ENCODE results near the gene EML2.
"Not testable (repeated sequence)": the region's sequence is repeated elsewhere in the genome, so short reads cannot be mapped to it uniquely, and the experiment has no call there.

EML2 gene, protein sequence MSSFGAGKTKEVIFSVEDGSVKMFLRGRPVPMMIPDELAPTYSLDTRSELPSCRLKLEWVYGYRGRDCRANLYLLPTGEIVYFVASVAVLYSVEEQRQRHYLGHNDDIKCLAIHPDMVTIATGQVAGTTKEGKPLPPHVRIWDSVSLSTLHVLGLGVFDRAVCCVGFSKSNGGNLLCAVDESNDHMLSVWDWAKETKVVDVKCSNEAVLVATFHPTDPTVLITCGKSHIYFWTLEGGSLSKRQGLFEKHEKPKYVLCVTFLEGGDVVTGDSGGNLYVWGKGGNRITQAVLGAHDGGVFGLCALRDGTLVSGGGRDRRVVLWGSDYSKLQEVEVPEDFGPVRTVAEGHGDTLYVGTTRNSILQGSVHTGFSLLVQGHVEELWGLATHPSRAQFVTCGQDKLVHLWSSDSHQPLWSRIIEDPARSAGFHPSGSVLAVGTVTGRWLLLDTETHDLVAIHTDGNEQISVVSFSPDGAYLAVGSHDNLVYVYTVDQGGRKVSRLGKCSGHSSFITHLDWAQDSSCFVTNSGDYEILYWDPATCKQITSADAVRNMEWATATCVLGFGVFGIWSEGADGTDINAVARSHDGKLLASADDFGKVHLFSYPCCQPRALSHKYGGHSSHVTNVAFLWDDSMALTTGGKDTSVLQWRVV

GRCh38 chr19:45638930-45639729 is at the start of gene EML2:
Gene EML2 (minus strand): TSS chr19:45639397. CDS start chr19:45639376, 21 bp downstream.
- no peak for FAIRE-seq

- no peak for FAIRE-seq
Observed at GRCh38 chr19:45687599-45687998, 48.4 kb upstream of the EML2 start.

- FAIRE-seq: not testable (repeated sequence)
Observed at GRCh38 chr19:45685045-45685444, 45.8 kb upstream of the EML2 start.

DNA sequence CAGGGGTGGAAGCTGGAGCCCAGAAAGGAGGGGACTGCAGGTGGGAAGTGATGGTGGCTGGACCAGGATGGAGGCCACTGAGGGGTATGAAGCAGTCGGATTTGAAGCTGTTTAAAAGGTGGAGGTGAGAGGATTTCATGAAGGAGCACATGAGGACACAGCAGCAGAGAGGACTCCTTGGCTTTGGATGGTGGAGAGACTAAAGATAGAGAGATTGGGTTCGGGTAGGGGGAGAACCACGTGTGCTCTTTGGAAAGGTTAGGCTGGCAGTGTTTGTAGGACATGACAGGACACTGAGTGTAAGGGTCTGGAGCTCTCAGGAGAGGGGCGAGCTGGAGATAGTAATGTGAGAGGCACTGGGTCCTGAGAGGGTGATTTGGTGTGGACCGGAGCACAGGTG is 43.7 kb upstream of the EML2 start:
- no peak for FAIRE-seq

DNA sequence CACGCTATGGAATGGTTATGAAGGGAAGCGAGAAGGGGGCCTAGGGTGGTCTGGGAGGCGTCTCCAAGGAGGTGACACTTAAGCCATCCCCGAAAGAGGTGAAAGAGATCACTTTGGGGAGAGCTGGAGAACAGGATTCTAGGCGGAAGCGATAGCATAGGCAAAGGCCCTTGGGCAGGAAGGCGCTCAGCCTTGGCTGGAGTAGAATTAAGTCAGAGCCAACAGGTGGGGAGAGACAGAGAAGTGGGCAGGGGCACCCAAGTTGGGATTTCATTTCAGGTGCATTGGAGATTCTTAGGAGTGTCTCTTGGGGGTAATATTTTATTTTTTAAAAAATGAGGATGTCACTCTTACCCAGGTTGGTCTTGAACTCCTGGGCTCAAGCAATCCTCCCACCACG is 42.9 kb upstream of the EML2 start:
- FAIRE-seq: no peak

DNA sequence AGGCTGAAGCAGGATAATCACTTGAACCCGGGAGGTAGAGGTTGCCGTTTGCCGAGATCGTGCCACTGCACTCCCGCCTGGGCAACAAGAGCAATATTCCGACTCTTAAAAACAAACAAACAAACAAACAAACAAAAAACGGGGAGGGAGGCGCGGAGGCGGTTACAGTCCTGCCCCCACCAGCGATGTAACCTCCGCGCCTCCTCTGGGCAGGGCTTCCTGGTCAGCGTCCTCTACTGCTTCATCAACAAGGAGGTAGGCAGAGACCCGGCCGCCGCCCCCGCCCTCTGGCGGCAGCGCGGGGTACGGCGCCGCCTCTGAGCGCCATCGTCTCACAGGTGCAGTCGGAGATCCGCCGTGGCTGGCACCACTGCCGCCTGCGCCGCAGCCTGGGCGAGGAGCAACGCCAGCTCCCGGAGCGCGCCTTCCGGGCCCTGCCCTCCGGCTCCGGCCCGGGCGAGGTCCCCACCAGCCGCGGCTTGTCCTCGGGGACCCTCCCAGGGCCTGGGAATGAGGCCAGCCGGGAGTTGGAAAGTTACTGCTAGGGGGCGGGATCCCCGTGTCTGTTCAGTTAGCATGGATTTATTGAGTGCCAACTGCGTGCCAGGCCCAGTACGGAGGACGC is 42.3 kb upstream of the EML2 start:
- FAIRE-seq: no peak

DNA sequence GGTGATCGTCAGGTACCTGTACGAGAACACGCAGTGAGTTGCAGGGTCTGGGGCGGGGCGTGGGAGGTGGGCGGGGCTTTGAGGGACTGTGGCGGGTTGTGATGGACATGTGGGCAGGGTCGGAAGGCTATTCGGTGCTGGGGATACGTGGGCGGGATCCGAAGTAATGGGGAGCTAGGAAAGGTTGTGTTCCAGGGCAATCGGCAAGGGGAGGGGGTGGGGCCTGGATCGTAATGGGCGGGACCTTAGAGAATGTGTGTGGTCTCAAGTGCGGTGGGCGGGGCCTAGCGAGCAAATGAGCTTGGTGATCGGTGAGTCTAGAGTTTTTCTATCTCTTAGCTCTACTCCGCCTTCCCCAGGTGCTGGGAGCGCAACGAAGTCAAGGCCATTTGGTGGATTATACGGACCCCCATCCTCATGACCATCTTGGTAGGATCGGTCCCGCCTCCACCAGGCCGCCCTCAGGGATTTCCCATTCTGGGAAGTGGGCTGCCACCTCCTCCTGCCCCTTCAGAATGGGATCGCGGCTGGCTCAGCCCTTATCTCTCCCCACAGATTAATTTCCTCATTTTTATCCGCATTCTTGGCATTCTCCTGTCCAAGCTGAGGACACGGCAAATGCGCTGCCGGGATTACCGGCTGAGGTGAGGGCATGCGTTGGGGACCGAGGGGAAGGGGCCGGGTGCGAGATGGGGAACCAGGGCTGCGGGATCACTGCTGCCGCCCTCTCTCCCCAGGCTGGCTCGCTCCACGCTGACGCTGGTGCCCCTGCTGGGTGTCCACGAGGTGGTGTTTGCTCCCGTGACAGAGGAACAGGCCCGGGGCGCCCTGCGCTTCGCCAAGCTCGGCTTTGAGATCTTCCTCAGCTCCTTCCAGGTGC is 38.4 kb upstream of the EML2 start:
- no peak for FAIRE-seq

- no peak for FAIRE-seq
Observed at GRCh38 chr19:45676851-45677263, 37.7 kb upstream of the EML2 start.

DNA sequence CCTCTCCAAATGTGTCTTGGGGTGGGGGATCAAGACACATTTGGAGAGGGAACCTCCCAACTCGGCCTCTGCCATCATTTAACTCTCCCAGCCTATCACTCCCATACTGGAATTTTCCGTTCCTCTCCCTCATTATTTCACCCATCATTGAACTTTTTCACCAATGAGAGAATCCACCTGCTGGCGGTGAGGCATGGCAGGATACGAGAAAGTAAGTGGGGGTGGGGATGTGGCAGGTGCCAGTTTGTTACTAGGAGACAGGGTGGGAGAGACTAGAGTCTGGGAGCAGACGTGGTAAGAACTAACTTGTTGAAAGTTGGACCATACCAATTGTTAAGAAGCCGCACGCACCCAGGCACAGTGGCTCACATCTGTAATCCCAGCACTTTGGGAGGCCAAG is 35.7 kb upstream of the EML2 start:
- no peak for FAIRE-seq

DNA sequence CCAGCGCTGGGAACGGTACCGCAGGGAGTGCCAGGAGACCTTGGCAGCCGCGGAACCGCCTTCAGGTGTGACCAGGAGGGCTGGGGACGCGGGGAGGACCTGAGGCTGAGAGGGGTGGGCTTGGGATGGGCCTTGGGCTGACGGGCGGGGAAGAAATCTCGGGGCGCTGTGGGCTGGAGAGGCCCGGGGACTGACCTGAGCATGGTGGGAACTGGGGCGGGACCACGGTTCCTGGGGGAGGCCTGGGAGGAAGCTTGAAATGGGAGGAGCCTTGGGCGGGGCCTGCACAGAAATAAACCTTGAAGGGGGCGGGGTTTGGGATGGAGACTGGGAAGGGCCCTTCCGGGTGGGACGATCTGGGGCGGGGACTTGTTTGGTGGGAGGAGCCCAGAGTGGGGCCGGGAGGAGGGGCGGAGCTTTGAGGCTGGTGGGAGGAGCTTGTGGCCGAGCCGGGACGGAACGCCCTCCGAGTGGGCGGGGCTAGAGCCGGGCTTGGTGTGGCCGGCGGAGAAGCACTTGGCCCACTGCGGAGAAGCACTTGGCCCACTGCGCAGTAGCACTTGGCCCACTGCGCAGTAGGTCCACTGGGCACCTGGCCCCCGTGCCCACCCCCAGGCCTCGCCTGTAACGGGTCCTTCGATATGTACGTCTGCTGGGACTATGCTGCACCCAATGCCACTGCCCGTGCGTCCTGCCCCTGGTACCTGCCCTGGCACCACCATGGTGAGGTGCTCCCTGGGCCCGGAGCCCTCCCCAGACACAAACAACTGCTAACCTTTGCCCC is 31.7 kb upstream of the EML2 start:
- no peak for FAIRE-seq

DNA sequence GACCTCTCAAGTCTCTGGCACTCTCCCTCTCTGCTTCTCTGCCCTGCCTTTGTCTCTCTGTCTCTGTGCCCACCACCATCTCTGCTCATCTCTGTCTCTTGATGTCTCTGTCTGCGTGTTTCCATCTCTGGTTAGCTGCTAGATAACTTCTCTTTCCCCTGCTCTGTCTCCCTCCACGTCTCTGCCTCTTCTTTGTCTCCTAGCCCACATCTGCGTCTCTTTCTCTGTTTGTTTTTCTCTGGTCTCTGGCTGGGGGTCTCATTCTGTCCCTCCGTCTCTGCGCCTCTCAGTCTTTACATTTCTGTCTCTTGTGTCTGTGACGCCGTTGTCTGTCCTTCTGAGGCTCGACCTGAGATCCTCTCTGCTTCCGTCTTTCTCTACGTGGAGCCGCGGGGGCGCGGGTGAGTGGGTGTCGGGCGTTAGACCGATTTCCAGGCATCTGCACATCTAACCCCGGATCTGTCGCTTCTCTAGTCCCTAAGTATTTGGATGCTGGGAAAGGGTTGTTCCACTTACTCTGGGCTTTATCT is 29.2 kb upstream of the EML2 start:
- FAIRE-seq: no peak

GRCh38 chr19:45667620-45668341 is 28.6 kb upstream of the EML2 start, which contains the start of gene GIPR:
Gene GIPR (plus strand): TSS chr19:45668221. CDS start chr19:45669521, 1,300 bp downstream.
- no peak for FAIRE-seq

GRCh38 chr19:45664575-45664974 is 25.4 kb upstream of the EML2 start:
- FAIRE-seq: no peak

- no peak for FAIRE-seq
Observed at GRCh38 chr19:45663800-45664199, 24.6 kb upstream of the EML2 start.

GRCh38 chr19:45660636-45661035 is 21.4 kb upstream of the EML2 start:
- FAIRE-seq: no peak

DNA sequence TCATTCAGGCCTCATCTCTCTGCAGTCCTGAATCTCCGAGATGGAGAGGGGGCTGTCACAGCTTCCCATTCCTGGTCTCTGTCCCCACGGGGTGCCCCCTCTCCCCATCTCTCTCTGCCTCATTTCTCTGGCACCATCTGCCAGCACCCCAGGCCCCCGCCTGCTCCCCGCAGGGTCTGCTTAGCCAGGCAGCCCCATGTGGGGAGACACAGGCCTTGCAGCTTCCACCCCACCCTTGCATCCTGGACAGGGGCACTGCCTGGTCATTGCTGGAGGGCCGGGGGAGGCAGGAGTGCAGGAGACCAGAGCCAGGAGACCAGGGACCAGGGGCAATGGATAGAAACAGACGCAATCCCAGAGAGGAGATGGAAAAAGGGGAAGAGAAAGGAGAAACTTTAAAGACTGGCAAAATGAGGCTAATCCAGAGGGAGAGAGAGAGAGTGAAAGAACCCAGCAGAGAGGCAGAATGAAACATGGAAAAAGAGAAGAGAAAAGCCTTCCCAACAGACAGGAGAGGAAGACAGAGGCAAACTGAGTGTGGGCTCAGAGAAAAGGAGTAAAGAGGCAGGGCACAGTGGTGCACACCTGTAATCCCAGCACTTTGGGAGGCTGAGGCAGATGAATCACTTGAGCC is 20.0 kb upstream of the EML2 start:
- FAIRE-seq: no peak

DNA sequence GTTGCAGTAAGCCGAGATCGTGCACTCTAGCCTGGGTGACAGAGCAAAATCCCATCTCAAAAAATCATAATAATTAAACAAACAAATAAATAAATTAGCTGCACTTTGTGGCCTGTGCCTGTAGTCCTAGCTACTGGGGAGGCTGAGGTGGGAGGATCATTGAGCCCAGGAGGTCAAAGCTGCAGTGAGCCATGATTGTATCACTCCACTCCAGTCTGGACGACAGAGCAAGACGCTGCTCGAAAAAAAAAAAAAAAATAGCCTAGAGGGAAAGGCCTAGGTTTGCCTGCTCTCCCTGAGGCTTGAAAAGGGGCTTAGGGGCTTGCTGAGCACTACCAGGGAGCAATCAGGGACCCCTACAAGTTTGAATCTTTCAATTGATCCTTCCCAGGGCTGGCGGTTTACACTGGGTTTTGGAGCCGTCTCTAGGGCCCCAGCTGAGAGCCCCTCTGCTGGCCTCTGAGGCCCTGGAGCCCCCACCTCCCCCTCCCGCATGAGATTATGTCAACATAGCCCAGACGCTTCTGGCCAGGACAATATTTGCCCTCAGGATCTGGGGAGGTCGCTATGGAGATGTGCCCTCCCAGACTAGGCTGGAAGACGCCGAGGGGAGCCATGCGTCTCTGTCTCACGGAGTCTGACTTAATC is 18.4 kb upstream of the EML2 start:
- FAIRE-seq: no peak

DNA sequence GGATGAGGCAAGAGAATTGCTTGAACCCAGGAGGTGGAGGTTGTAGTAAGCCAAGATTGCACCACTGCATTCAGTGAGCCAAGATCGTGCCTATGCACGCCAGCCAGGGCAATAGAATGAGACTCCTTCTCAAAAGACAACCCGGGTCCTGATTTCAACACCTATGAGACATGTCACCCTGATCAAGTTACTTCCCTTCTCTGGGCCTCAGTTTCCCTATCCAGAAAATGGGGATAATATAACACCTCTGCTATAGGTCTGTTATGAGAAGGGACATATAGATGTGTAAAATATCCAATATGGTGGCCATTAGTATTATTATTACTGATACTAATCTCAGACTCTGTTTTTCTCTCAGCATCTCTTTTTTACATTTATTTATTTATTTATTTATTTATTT is 15.9 kb upstream of the EML2 start:
- no peak for FAIRE-seq

- FAIRE-seq: no peak
Observed at GRCh38 chr19:45653634-45654033, 14.4 kb upstream of the EML2 start.

Data from colon (tissue), 2 donors.